ENCODE results near the gene ZNF584. TPM values are rescaled to one million over a fixed set of nuclear protein-coding genes. Genes with fewer than 3 reads are reported as not detected.

Gene ZNF584
- total RNA-seq, 2 donors from 2014 or later, result 5.9 to 8.5 TPM

GRCh38 chr19:58450856-58451357 lies 42.5 kb downstream of the ZNF584 start:
- Histone ChIP-seq H3K9me3 (no peaks in the 10 kb centered on the region), H3K4me1 (peaks cover 6% of the 10 kb centered on the region), H3K4me3 (peak overlapping the region; percentile 74), H3K9ac (ENCODE audit: low read depth in 2 of 2, low read length in 2 of 2) (peak overlapping the region in 1 of 2 donors; percentile 72), H3K36me3 (no peaks in the 10 kb centered on the region), H3K27ac (no peak overlapping the region), H3K27me3 (no peaks in the 10 kb centered on the region)
- no peak for TF ChIP-seq CTCF (IDR thresholded peaks at IDR 0.05)
- DNase-seq, result peak; percentile 68
- intact Hi-C loops (cut with DNase I), result no loop called here

- DNase-seq, result peak; percentile 97
- no peaks in the 10 kb centered on the region for H3K9me3 ChIP-seq
- peak within 1 kb of the TSS; percentile 72 to 74 for H3K9ac ChIP-seq (ENCODE audit: low read depth in 2 of 2, low read length in 2 of 2)
- peaks cover 6% of the 10 kb centered on the region for H3K4me1 ChIP-seq
- no peak within 1 kb of the TSS for H3K27ac ChIP-seq
- intact Hi-C loops (cut with DNase I), result no loop called here
- no peaks in the 10 kb centered on the region for H3K27me3 ChIP-seq
- H3K36me3 ChIP-seq, result no peaks in the 10 kb centered on the region
- H3K4me3 ChIP-seq, result peak within 1 kb of the TSS; percentile 74
- no peak for TF ChIP-seq CTCF (IDR thresholded peaks at IDR 0.05)
Observed at GRCh38 chr19:58451358-58452101, 43.1 kb downstream of the ZNF584 start, which contains the start of gene ZNF324B. Gene ZNF324B (plus strand): TSS chr19:58451622. CDS start chr19:58453702, 2,080 bp downstream.

- no peak for TF ChIP-seq CTCF (IDR thresholded peaks at IDR 0.05)
- intact Hi-C loops (cut with DNase I), result no loop called here
- Histone ChIP-seq H3K9me3 (no peaks in the 10 kb centered on the region), H3K36me3 (no peaks in the 10 kb centered on the region), H3K27me3 (no peaks in the 10 kb centered on the region), H3K9ac (ENCODE audit: low read depth in 2 of 2, low read length in 2 of 2) (peak overlapping the region in 1 of 2 donors; percentile 24), H3K4me1 (peaks cover 6% of the 10 kb centered on the region), H3K4me3 (no peak overlapping the region), H3K27ac (no peak overlapping the region)
- DNase-seq, result no peak
Observed at GRCh38 chr19:58453743-58454142, 45.3 kb downstream of the ZNF584 start.

DNA sequence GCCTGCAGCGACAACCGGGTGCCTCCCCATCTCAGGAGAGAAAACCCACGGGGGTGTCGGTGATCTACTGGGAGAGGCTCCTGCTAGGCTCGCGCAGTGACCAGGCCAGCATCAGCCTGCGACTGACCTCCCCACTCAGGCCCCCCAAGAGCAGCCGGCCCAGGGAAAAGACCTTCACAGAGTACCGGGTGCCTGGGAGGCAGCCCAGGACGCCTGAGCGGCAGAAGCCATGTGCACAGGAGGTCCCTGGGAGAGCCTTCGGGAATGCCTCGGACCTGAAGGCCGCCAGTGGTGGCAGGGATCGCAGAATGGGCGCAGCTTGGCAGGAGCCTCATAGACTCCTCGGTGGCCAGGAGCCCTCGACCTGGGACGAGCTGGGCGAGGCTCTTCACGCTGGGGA lies 46.9 kb downstream of the ZNF584 start:
- intact Hi-C loops (cut with DNase I), result no loop called here
- no peak for DNase-seq
- no peak overlapping the region for H3K27ac ChIP-seq
- H3K4me1 ChIP-seq, result peaks cover 6% of the 10 kb centered on the region
- no peak overlapping the region for H3K4me3 ChIP-seq
- no peak overlapping the region for H3K9ac ChIP-seq (ENCODE audit: low read depth in 2 of 2, low read length in 2 of 2)
- H3K27me3 ChIP-seq, result no peaks in the 10 kb centered on the region
- no peak for TF ChIP-seq CTCF (IDR thresholded peaks at IDR 0.05)
- no peaks in the 10 kb centered on the region for H3K9me3 ChIP-seq
- H3K36me3 ChIP-seq, result no peaks in the 10 kb centered on the region

- intact Hi-C loops (cut with DNase I), result no loop called here
- Histone ChIP-seq H3K36me3 (no peaks in the 10 kb centered on the region), H3K9me3 (no peaks in the 10 kb centered on the region), H3K9ac (ENCODE audit: low read depth in 2 of 2, low read length in 2 of 2) (no peak overlapping the region), H3K4me3 (no peak overlapping the region), H3K4me1 (no peaks in the 10 kb centered on the region), H3K27ac (no peak overlapping the region), H3K27me3 (no peaks in the 10 kb centered on the region)
- DNase-seq, result no peak
- no peak for TF ChIP-seq CTCF (IDR thresholded peaks at IDR 0.05)
Observed at GRCh38 chr19:58456111-58456510, 47.7 kb downstream of the ZNF584 start.

All from colonic mucosa (tissue), 4 donors.